CD4-positive, alpha-beta T cell treated with Interleukin-2 at 100 ng/mL for 4 hours (primary cell): ENCODE data around the gene KIAA2012.

Experiments
- DNase-seq: peaks from one replicate; pipeline ENCODE4 v3.0.0-alpha.2; 2020; ENCODE audit warnings: low spot score

Gene KIAA2012

GRCh38 chr2:202088777-202089176, 15.7 kb downstream of the KIAA2012 start:
- no peak for DNase-seq

- DNase-seq, result no peak
These were observed 17.5 kb downstream of the KIAA2012 start for GRCh38 chr2:202090530-202090929.

- no peak for DNase-seq
These were observed 18.4 kb downstream of the KIAA2012 start for GRCh38 chr2:202091476-202091875.

GRCh38 chr2:202094426-202094986, 21.5 kb downstream of the KIAA2012 start:
- no peak for DNase-seq

GRCh38 chr2:202095235-202095634, 22.2 kb downstream of the KIAA2012 start:
- no peak for DNase-seq

GRCh38 chr2:202096736-202097135, 23.7 kb downstream of the KIAA2012 start:
- DNase-seq, result no peak

- DNase-seq, result no peak
These were observed 25.2 kb downstream of the KIAA2012 start for GRCh38 chr2:202098291-202098690.

GRCh38 chr2:202099515-202099914, 26.5 kb downstream of the KIAA2012 start:
- no peak for DNase-seq

- no peak for DNase-seq
These were observed 27.1 kb downstream of the KIAA2012 start for GRCh38 chr2:202100176-202100575.

- DNase-seq, result no peak
These were observed 28.0 kb downstream of the KIAA2012 start for GRCh38 chr2:202101026-202101579.

- DNase-seq, result no peak
These were observed 29.5 kb downstream of the KIAA2012 start for GRCh38 chr2:202102425-202103000.

- no peak for DNase-seq
These were observed 31.3 kb downstream of the KIAA2012 start for GRCh38 chr2:202104286-202104870.

GRCh38 chr2:202105025-202105424, 32.0 kb downstream of the KIAA2012 start:
- DNase-seq, result no peak

- no peak for DNase-seq
These were observed 35.3 kb downstream of the KIAA2012 start for GRCh38 chr2:202108345-202108744.

GRCh38 chr2:202109139-202109736, 36.2 kb downstream of the KIAA2012 start:
- DNase-seq, result no peak

GRCh38 chr2:202109737-202110184, 36.7 kb downstream of the KIAA2012 start:
- no peak for DNase-seq

- DNase-seq, result no peak
These were observed 37.4 kb downstream of the KIAA2012 start for GRCh38 chr2:202110491-202110890.

GRCh38 chr2:202112041-202112440, 39.0 kb downstream of the KIAA2012 start:
- DNase-seq, result no peak

- DNase-seq, result no peak
These were observed 40.6 kb downstream of the KIAA2012 start for GRCh38 chr2:202113571-202114142.

GRCh38 chr2:202114291-202114690, 41.2 kb downstream of the KIAA2012 start:
- no peak for DNase-seq

GRCh38 chr2:202114795-202115194, 41.7 kb downstream of the KIAA2012 start:
- no peak for DNase-seq

- no peak for DNase-seq
These were observed 42.5 kb downstream of the KIAA2012 start for GRCh38 chr2:202115479-202115971.
